ENCODE measurements around the gene EGF.

GRCh38 chr4:110025056-110025455 is 112.4 kb downstream of the EGF start:
- TF ChIP-seq POLR2AphosphoS5 (IDR thresholded peaks at IDR 0.05; ENCODE audit: borderline replicate concordance, low read depth, low read length) (no peak), EZH2 (IDR thresholded peaks at IDR 0.05) (no peak), FOXP2 (optimal IDR thresholded peaks at IDR 0.05; ENCODE audit: control extremely low read depth, extremely low read length, insufficient read depth) (no peak)

Measured in SK-N-MC (cell line).